T-cell (primary cell): Measurements from ENCODE around the gene YTHDC2. TPM values are rescaled to one million over a fixed set of nuclear protein-coding genes. Genes with fewer than 3 reads are reported as not detected.

ENCODE experiments used
- ATAC-seq, 4 experiments: fragments of 200-7000 bp in 3 of 4; fragments of 150-1000 bp in 1 of 4; cut with Tn5 transposase; replicated peaks in 1 of 4; 1 replicate in 3 of 4; 2 replicates in 1 of 4; pipeline ENCODE4 v1.10.0; 2021; ENCODE audit warnings: moderate library complexity in 3 of 4, mild to moderate bottlenecking in 2 of 4, moderate number of reproducible peaks in 1 of 4
- CTCF ChIA-PET, 2 donors: fragments of 300-600 bp; sonication (Branson Sonifier 250); formaldehyde crosslinking; loops; one replicate each; lab custom pipeline; 2022; ENCODE audit warnings: antibody characterized with exemption in 2 of 2; lab: Charles Lee
- POLR2A ChIA-PET, 2 donors: fragments of 300-600 bp; sonication (Branson Sonifier 250); formaldehyde crosslinking; loops; one replicate each; lab custom pipeline; 2022; ENCODE audit warnings: antibody characterized with exemption in 2 of 2; lab: Charles Lee
- DNase-seq, 35 experiments: peaks; one replicate each; pipeline versions ENCODE4 v3.0.0 to v3.0.0-alpha.2; 2013 to 2023
- H3K27ac ChIP-seq: one replicate; pipeline ENCODE4 v1.5.1; 2013; ENCODE audit warnings: low read length
- H3K27me3 ChIP-seq, 2 experiments: replicated peaks in 1 of 2; 1 replicate in 1 of 2; 2 replicates in 1 of 2; pipeline versions ENCODE4 v1.6.1 to v1.7.0; 2013; ENCODE audit warnings: low read length in 1 of 2, mixed read lengths in 1 of 2; ENCODE audit not compliant: control insufficient read depth in 2 of 2, insufficient read depth in 2 of 2; ENCODE audit errors: extremely low read depth in 1 of 2
- H3K36me3 ChIP-seq, 2 donors: 1 replicate in 1 of 2; 2 replicates in 1 of 2; pipeline versions ENCODE4 v1.6.1 to v1.7.0; 2013; ENCODE audit warnings: low read length in 1 of 2; ENCODE audit not compliant: control insufficient read depth in 2 of 2, insufficient read depth in 1 of 2; ENCODE audit errors: extremely low read depth in 1 of 2
- H3K4me1 ChIP-seq, 2 experiments: 1 replicate in 1 of 2; 2 replicates in 1 of 2; pipeline versions ENCODE4 v1.6.1 to v1.7.0; 2013; ENCODE audit warnings: low read length in 2 of 2, mixed read lengths in 1 of 2; ENCODE audit not compliant: insufficient read depth in 2 of 2, control insufficient read depth in 1 of 2; ENCODE audit errors: extremely low read depth in 1 of 2
- H3K4me3 ChIP-seq, 2 donors: 1 replicate in 1 of 2; 2 replicates in 1 of 2; pipeline versions ENCODE4 v1.5.1 to v1.7.0; 2013; ENCODE audit warnings: mild to moderate bottlenecking in 2 of 2, low read length in 1 of 2, moderate library complexity in 1 of 2; ENCODE audit not compliant: control insufficient read depth in 1 of 2; ENCODE audit errors: extremely low read depth in 1 of 2
- H3K9me3 ChIP-seq: 2 replicates; pipeline ENCODE4 v1.7.0; 2013
- H3K27ac Mint-ChIP-seq, 2 donors: one replicate each; pipeline ENCODE4 v1.8.0; 2020 to 2021; ENCODE audit warnings: mild to moderate bottlenecking in 2 of 2, mixed read lengths in 2 of 2
- H3K27me3 Mint-ChIP-seq, 2 donors: one replicate each; pipeline ENCODE4 v1.8.0; 2021 to 2022; ENCODE audit warnings: mixed read lengths in 2 of 2
- H3K36me3 Mint-ChIP-seq: one replicate; pipeline ENCODE4 v1.8.0; 2021; ENCODE audit warnings: mixed read lengths
- H3K4me1 Mint-ChIP-seq, 3 donors: one replicate each; pipeline ENCODE4 v1.8.0; 2020 to 2022; ENCODE audit warnings: mixed read lengths in 3 of 3, mild to moderate bottlenecking in 1 of 3
- H3K4me3 Mint-ChIP-seq, 3 donors: one replicate each; pipeline ENCODE4 v1.8.0; 2020 to 2022; ENCODE audit warnings: mild to moderate bottlenecking in 3 of 3, mixed read lengths in 3 of 3, moderate library complexity in 3 of 3
- H3K9me3 Mint-ChIP-seq, 3 donors: one replicate each; pipeline ENCODE4 v1.8.0; 2020 to 2022; ENCODE audit warnings: mixed read lengths in 3 of 3
- WGBS: methylation state at CpG from one replicate; pipeline ENCODE4 v1.1.5; 2013; ENCODE audit warnings: missing lambda C conversion rate; ENCODE audit not compliant: insufficient coverage; 5-methylcytosine and 5-hydroxymethylcytosine counted together
- total RNA-seq, 35 experiments: library from RNA in 6 of 35; stranded (reverse) in 6 of 35; fragments of 120-200 nt in 1 of 35; gene quantifications; one replicate each; pipeline versions ENCODE4 v1.2.1 to v1.2.4 and lab custom pipeline; 2013 to 2026

Gene YTHDC2
- total RNA-seq, 5 donors from 2014 or later (not counting 1 experiment from before 2014, with no cell fraction given) = 31.5 to 52.0 (median 38.2) TPM

GRCh38 chr5:113495422-113495841 lies 18.1 kb upstream of the YTHDC2 start:
- H3K4me1 Mint-ChIP-seq = no peaks in the 10 kb centered on the region
- H3K4me1 ChIP-seq = no peaks in the 10 kb centered on the region
- ATAC-seq = no peak
- peaks cover 6% of the 10 kb centered on the region for H3K36me3 Mint-ChIP-seq
- ChIA-PET POLR2A (interaction anchor here in 1 of 2 donors (0.6 kb wide), 1 partner anchor 187 kb away, joined by 4 read pairs; no protein-coding TSS in a partner anchor), CTCF (no interaction called here)
- H3K27ac ChIP-seq = no peak overlapping the region
- no peak for DNase-seq
- H3K4me3 ChIP-seq = no peak overlapping the region
- H3K27me3 ChIP-seq = peaks cover 6 to 20% of the 10 kb centered on the region in 2 experiments
- H3K9me3 ChIP-seq = peaks cover 2% of the 10 kb centered on the region
- H3K4me3 Mint-ChIP-seq = no peak overlapping the region
- peaks cover 33 to 46% of the 10 kb centered on the region in 2 donors for H3K27me3 Mint-ChIP-seq
- H3K27ac Mint-ChIP-seq = no peak overlapping the region
- H3K9me3 Mint-ChIP-seq = peaks cover 6 to 14% (median 6%) of the 10 kb centered on the region in 3 donors
- H3K36me3 ChIP-seq = no peaks in the 10 kb centered on the region
- no CpG with 5 or more reads among the region's 1 CpG for WGBS

GRCh38 chr5:113502073-113502472 lies 11.4 kb upstream of the YTHDC2 start:
- Histone ChIP-seq H3K27ac (no peak overlapping the region), H3K27me3 (peaks cover 10 to 16% of the 10 kb centered on the region in 2 experiments), H3K36me3 (no peaks in the 10 kb centered on the region), H3K4me1 (no peaks in the 10 kb centered on the region), H3K4me3 (no peak overlapping the region), H3K9me3 (no peaks in the 10 kb centered on the region)
- DNase-seq (no peak), ATAC-seq (no peak)
- ChIA-PET POLR2A (no interaction called here), CTCF (interaction anchor here in 1 of 2 donors (0.5 kb wide), 1 partner anchor 740 kb away, joined by 3 read pairs; no protein-coding TSS in a partner anchor)
- 100% methylated on average over 1 of the region's 3 CpGs for WGBS
- Mint-ChIP-seq H3K9me3 (peaks cover 0 to 8% (median 0%) of the 10 kb centered on the region in 3 donors), H3K27me3 (peaks cover 52 to 53% of the 10 kb centered on the region in 2 donors), H3K36me3 (no peaks in the 10 kb centered on the region), H3K27ac (no peak overlapping the region), H3K4me1 (no peaks in the 10 kb centered on the region), H3K4me3 (no peak overlapping the region)

GRCh38 chr5:113503146-113503545 lies 10.3 kb upstream of the YTHDC2 start:
- H3K4me3 Mint-ChIP-seq = no peak overlapping the region
- no peaks in the 10 kb centered on the region for H3K36me3 Mint-ChIP-seq
- H3K4me1 Mint-ChIP-seq = no peaks in the 10 kb centered on the region
- H3K27me3 ChIP-seq = peaks cover 10 to 16% of the 10 kb centered on the region in 2 experiments
- DNase-seq (no peak), ATAC-seq (no peak)
- ChIA-PET POLR2A (no interaction called here), CTCF (interaction anchor here (0.5 to 0.6 kb wide), 2 partner anchors 169 to 652 kb away, joined by 3 to 4 read pairs; no protein-coding TSS in a partner anchor)
- no peak overlapping the region for H3K27ac ChIP-seq
- no peak overlapping the region for H3K27ac Mint-ChIP-seq
- peaks cover 0 to 8% (median 0%) of the 10 kb centered on the region in 3 donors for H3K9me3 Mint-ChIP-seq
- no peaks in the 10 kb centered on the region for H3K36me3 ChIP-seq
- no peak overlapping the region for H3K4me3 ChIP-seq
- whole genome bisulfite sequencing = 100% methylated on average over 1 of the region's 1 CpG
- no peaks in the 10 kb centered on the region for H3K4me1 ChIP-seq
- H3K27me3 Mint-ChIP-seq = peaks cover 51 to 58% of the 10 kb centered on the region in 2 donors
- H3K9me3 ChIP-seq = no peaks in the 10 kb centered on the region

- Histone ChIP-seq H3K36me3 (no peaks in the 10 kb centered on the region), H3K4me3 (no peak overlapping the region), H3K9me3 (no peaks in the 10 kb centered on the region), H3K4me1 (no peaks in the 10 kb centered on the region), H3K27me3 (peaks cover 10 to 20% of the 10 kb centered on the region in 2 experiments), H3K27ac (no peak overlapping the region)
- H3K4me1 Mint-ChIP-seq = no peaks in the 10 kb centered on the region
- no peak overlapping the region for H3K27ac Mint-ChIP-seq
- no peak overlapping the region for H3K4me3 Mint-ChIP-seq
- peaks cover 0 to 6% (median 0%) of the 10 kb centered on the region in 3 donors for H3K9me3 Mint-ChIP-seq
- WGBS = no CpG with 5 or more reads among the region's 5 CpGs
- no peaks in the 10 kb centered on the region for H3K36me3 Mint-ChIP-seq
- DNase-seq = no peak
- ChIA-PET POLR2A (no interaction called here), CTCF (interaction anchor here in 1 of 2 donors (0.6 kb wide), 1 partner anchor 10 kb away, joined by 3 read pairs; no protein-coding TSS in a partner anchor)
- H3K27me3 Mint-ChIP-seq = peaks cover 56 to 63% of the 10 kb centered on the region in 2 donors
- ATAC-seq = no peak
Measured at GRCh38 chr5:113505181-113505580, 8.3 kb upstream of the YTHDC2 start.

- CTCF ChIA-PET = interaction anchor here in 1 of 2 donors (0.9 kb wide), 1 partner anchor 35 kb away, joined by 3 read pairs; no protein-coding TSS in a partner anchor
- no peak overlapping the region for H3K4me3 ChIP-seq
- no peak for ATAC-seq
Measured at GRCh38 chr5:113507601-113508000, 5.9 kb upstream of the YTHDC2 start.

GRCh38 chr5:113508756-113509155 lies 4.7 kb upstream of the YTHDC2 start:
- no peak for DNase-seq
- Mint-ChIP-seq H3K9me3 (no peaks in the 10 kb centered on the region), H3K27ac (no peak overlapping the region), H3K4me3 (no peak overlapping the region), H3K4me1 (peaks cover 7 to 10% (median 8%) of the 10 kb centered on the region in 3 donors), H3K27me3 (peaks cover 34 to 40% of the 10 kb centered on the region in 2 donors), H3K36me3 (no peaks in the 10 kb centered on the region)
- ATAC-seq = no peak
- ChIA-PET CTCF (interaction anchor here in 1 of 2 donors (0.6 kb wide), 1 partner anchor 336 kb away, joined by 3 read pairs; no protein-coding TSS in a partner anchor), POLR2A (interaction anchor here in 1 of 2 donors (0.5 kb wide), 1 partner anchor 124 kb away, joined by 3 read pairs; no protein-coding TSS in a partner anchor)
- H3K36me3 ChIP-seq = no peaks in the 10 kb centered on the region
- no peaks in the 10 kb centered on the region for H3K9me3 ChIP-seq
- H3K27ac ChIP-seq = no peak overlapping the region
- H3K4me1 ChIP-seq = peaks cover 0 to 2% of the 10 kb centered on the region in 2 experiments
- peaks cover 4 to 7% of the 10 kb centered on the region in 2 experiments for H3K27me3 ChIP-seq
- no peak overlapping the region for H3K4me3 ChIP-seq

More at GRCh38 chr5:113507601-113508000, 5.9 kb upstream of the YTHDC2 start:
- Histone ChIP-seq H3K36me3 (no peaks in the 10 kb centered on the region), H3K4me1 (no peaks in the 10 kb centered on the region), H3K9me3 (no peaks in the 10 kb centered on the region), H3K27me3 (peaks cover 11 to 12% of the 10 kb centered on the region in 2 experiments), H3K27ac (no peak overlapping the region)
- Mint-ChIP-seq H3K4me1 (peaks cover under 1 to 2% (median 2%) of the 10 kb centered on the region in 3 donors), H3K4me3 (no peak overlapping the region), H3K27ac (no peak overlapping the region), H3K27me3 (peaks cover 37 to 48% of the 10 kb centered on the region in 2 donors), H3K9me3 (no peaks in the 10 kb centered on the region), H3K36me3 (no peaks in the 10 kb centered on the region)
- no peak for DNase-seq
- POLR2A ChIA-PET = no interaction called here
